ENCODE results near the gene SLC41A2. TPM values are rescaled to one million over a fixed set of nuclear protein-coding genes. Genes with fewer than 3 reads are reported as not detected.

Gene SLC41A2
- total RNA-seq, 1 experiment from 2014 or later = 3.8 TPM

Other genes with a start within 250 kb of the SLC41A2 start
- 34.8 to 38.2 TPM (median 35.0 TPM) in 3 replicates for gene NOPCHAP1, start 28.0 kb upstream of the SLC41A2 start, total RNA-seq (2021)
- 3.5 to 7.7 TPM (median 5.5 TPM) in 3 replicates for gene ALDH1L2, start 126.2 kb upstream of the SLC41A2 start, total RNA-seq (2021)
- gene WASHC4, start 149.4 kb upstream of the SLC41A2 start, total RNA-seq (2021) = 40.4 to 43.4 TPM (median 42.9 TPM) in 3 replicates